ENCODE data around the gene STRC.
"Not testable (repeated sequence)": the region's sequence is repeated elsewhere in the genome, so short reads cannot be mapped to it uniquely, and the experiment has no call there.

Gene STRC

DNA sequence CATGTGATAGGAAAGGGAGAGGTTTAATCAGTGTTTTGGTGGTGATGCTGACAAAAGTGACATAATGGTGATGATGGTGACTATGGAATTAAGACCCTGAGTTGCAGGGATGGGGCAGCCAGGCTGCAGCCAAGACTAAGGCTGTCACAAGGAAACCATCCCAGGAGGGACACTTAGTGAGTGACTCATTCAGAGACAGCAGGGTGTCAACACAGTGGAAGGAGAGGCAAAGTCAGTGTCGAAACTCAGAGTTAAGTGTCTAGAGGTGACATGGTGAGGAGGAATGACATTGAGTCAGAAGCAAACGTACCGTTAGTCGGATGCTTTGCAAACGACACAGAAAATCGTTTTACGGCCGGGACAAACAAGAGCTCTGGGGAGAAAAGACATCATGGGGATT, 54.8 kb downstream of the STRC start:
- not testable (repeated sequence) for DNase-seq (ENCODE audit: low spot score)

DNA sequence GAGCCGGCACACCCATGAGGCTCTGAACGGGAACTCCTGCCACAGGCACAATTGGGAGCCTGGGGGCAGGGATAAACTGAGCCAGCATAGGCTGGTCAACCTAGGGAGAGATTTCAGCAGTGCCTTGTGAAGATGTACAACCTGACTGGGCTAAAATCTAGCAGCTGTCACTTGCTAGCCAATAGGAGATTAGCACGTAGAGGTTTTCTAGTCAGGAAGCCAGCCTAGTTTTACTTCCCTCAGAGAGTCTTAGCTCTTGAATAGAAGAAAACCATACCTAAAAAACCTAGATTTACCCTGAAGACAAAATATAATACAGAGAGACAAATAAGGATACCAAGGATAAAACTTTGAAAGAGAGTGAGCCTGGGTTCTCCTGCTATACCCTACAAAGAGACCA, 55.8 kb downstream of the STRC start:
- not testable (repeated sequence) for DNase-seq (ENCODE audit: low spot score)

DNA sequence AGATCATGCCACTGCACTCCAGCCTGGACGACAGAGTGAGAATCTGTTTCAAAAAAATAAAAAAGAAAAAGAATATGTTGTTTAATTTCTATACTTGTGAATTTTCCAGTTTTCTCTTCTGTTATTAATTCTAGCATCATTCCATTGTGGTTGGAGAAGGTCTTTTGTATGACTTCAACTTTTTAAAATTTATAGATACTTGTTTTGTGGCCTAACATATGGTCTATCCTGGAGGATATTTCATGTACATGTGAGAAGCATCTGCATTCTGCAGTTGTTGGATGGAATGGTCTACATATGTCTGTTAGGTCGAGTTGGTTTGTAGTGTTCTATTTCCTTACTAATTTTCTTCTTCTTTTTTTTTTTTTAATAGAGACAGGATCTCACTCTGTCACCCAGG, 65.6 kb downstream of the STRC start:
- no peak for DNase-seq (ENCODE audit: low spot score)

DNA sequence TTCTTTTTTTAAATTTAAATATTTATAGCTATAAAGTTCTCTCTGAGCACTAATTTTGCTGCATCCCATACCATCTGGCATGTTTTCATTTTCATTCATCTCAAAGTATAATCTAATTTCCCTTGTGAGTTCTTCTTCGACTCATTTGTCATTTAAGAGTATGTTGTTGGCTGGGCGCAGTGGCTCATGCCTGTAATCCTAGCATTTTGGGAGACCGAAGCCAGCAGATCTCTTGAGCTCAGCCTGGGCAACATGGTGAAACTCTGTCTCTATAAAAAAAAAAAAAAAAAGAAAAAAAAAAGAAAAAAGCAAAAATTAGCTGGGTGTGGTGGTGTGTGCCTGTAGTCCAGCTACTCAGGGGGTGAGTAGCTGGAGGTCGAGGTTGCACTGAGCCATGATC, 66.3 kb downstream of the STRC start:
- no peak for DNase-seq (ENCODE audit: low spot score)

DNA sequence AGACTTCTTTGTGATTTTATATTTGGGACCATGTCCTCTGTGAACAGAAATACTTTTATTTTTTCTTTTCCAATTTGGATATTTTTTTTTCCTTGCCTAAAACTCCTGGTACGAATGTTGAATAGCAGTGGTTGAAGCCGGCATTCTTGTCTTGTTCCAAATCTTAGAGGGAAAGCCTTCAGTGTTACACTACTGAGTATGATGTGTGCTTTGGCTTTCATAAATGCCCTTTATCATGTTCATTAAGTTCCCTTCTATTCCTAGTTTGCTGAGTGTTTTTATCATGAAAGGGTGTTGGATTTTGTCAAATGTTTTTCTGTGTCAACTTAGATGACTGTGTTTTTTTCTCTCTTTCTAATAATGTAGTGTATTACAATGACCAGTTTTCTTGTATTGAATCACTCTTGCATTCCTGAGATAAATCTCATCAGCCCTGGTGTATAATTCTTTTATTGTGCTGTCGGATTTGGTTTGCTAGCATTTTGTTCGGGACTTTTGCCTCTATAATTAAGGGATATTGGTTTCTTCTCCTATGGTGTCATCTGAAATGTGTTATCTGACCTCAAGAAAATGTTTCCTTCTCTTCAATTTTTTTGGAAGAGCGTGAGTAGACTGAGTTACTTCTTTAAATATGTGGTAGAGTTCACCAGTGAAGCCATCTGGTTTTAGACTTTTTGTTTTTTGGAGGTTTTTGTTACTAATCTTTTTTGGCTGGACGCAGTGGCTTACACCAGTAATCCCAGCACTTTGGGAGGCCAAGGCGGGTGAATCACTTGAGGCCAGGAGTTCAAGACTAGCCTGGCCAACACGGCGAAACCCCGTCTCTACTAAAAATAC, 67.9 kb downstream of the STRC start:
- no peak for DNase-seq (ENCODE audit: low spot score)

Measured in SW480 (cell line).